OCI-LY1 (cell line): Measurements from ENCODE around the gene KRTAP10-8.

ENCODE experiments used
- H2AFZ ChIP-seq: fragments of 200-600 bp; sonication (generic), shearing (Covaris generic); 2 replicates; pipeline ENCODE4 v1.6.0; 2014; ENCODE audit warnings: antibody characterized with exemption, mild to moderate bottlenecking, low read length
- H3F3A ChIP-seq: fragments of 200-600 bp; sonication (generic), shearing (Covaris generic); 2 replicates; pipeline ENCODE4 v1.6.0; 2014; ENCODE audit warnings: mild to moderate bottlenecking, antibody characterized with exemption, low read length, moderate library complexity; ENCODE audit not compliant: insufficient read depth
- H3K27ac ChIP-seq: fragments of 200-600 bp; sonication (generic); 2 replicates; pipeline ENCODE4 v1.5.1; 2014; ENCODE audit warnings: low read length, mixed run types, mild to moderate bottlenecking, low read depth; ENCODE audit not compliant: poor library complexity, severe bottlenecking
- H3K27me3 ChIP-seq: fragments of 200-600 bp; sonication (generic); 2 replicates; pipeline ENCODE4 v1.6.0; 2014; ENCODE audit warnings: antibody characterized with exemption, mild to moderate bottlenecking, low read length, moderate library complexity; ENCODE audit not compliant: insufficient read depth
- H3K36me3 ChIP-seq: fragments of 200-600 bp; sonication (generic); 2 replicates; pipeline ENCODE4 v1.6.1; 2014; ENCODE audit warnings: mild to moderate bottlenecking, antibody characterized with exemption, low read length, moderate library complexity, mixed read lengths; ENCODE audit not compliant: insufficient read depth
- H3K4me1 ChIP-seq: fragments of 200-600 bp; sonication (generic); 2 replicates; pipeline ENCODE4 v1.5.1; 2014; ENCODE audit warnings: mild to moderate bottlenecking, low read length, moderate library complexity; ENCODE audit not compliant: insufficient read depth, severe bottlenecking
- H3K4me2 ChIP-seq: fragments of 200-600 bp; sonication (generic), shearing (Covaris generic); 2 replicates; pipeline ENCODE4 v1.6.1; 2014; ENCODE audit warnings: low read length
- H3K4me3 ChIP-seq: fragments of 200-600 bp; sonication (generic); 2 replicates; pipeline ENCODE4 v1.5.1; 2014; ENCODE audit warnings: low read length, low read depth, mild to moderate bottlenecking, mixed read lengths; ENCODE audit not compliant: poor library complexity, severe bottlenecking
- H3K79me2 ChIP-seq: fragments of 200-600 bp; shearing (Covaris generic); 2 replicates; pipeline ENCODE4 v1.6.1; 2016; ENCODE audit warnings: mixed run types, low read length, mixed read lengths; ENCODE audit not compliant: insufficient read depth
- H3K9ac ChIP-seq: fragments of 200-600 bp; sonication (generic), shearing (Covaris generic); 2 replicates; pipeline ENCODE4 v1.6.1; 2014; ENCODE audit warnings: mild to moderate bottlenecking, low read length, mixed read lengths
- H3K9me2 ChIP-seq: fragments of 200-600 bp; sonication (generic), shearing (Covaris generic); 2 replicates; pipeline ENCODE4 v1.6.1; 2014; ENCODE audit warnings: low read depth, mild to moderate bottlenecking, low read length, mixed read lengths
- H3K9me3 ChIP-seq: fragments of 200-600 bp; shearing (Covaris generic); 2 replicates; pipeline ENCODE4 v1.6.1; 2014; ENCODE audit warnings: low read length, mixed read lengths
- H4K20me1 ChIP-seq: fragments of 200-600 bp; sonication (generic), shearing (Covaris generic); 2 replicates; pipeline ENCODE4 v1.6.0; 2016; ENCODE audit warnings: mild to moderate bottlenecking, low read length; ENCODE audit not compliant: insufficient read depth
- CTCF ChIP-seq: fragments of 200-600 bp; sonication (generic), shearing (Covaris generic); IDR thresholded peaks from 2 replicates; pipeline ENCODE4 v1.5.1; 2017; ENCODE audit warnings: mild to moderate bottlenecking, antibody characterized with exemption, low read length, moderate library complexity, mixed read lengths
- EZH2 ChIP-seq: fragments of 200-600 bp; sonication (generic), shearing (Covaris generic); IDR thresholded peaks from 2 replicates; pipeline ENCODE4 v1.8.0; 2017; ENCODE audit warnings: borderline replicate concordance, mixed run types, mild to moderate bottlenecking, antibody characterized with exemption, low read length, moderate library complexity, mixed read lengths

The KRTAP10-8 gene

GRCh38 chr21:44654576-44655175 is 42.8 kb downstream of the KRTAP10-8 start, which contains the start of gene KRTAP12-4:
TSS of gene KRTAP12-4 (minus strand) at chr21:44654659. CDS start at chr21:44654614, 45 bp downstream.
- Histone ChIP-seq H3K36me3 (no peaks in the 10 kb centered on the region; the same call in 1 of the 2 replicates), H3K4me3 (no peak within 1 kb of the TSS), H3K9ac (no peak within 1 kb of the TSS), H4K20me1 (no peaks in the 10 kb centered on the region), H3K27ac (no peak within 1 kb of the TSS), H3K4me2 (no peak within 1 kb of the TSS), H3K9me3 (0 out of 2 replicates have a peak, but pooled peaks cover 2% of the 10 kb centered on the region), H3K27me3 (peaks cover 12% of the 10 kb centered on the region; the same call in 1 of the 2 replicates), H3K9me2 (no peaks in the 10 kb centered on the region), H3K4me1 (no peaks in the 10 kb centered on the region), H2AFZ (no peak within 1 kb of the TSS), H3F3A (no peaks in the 10 kb centered on the region), H3K79me2 (no peaks in the 10 kb centered on the region)
- no peak for TF ChIP-seq EZH2
- TF ChIP-seq CTCF, result no peak

- H3F3A ChIP-seq, result no peaks in the 10 kb centered on the region
- no peaks in the 10 kb centered on the region for H3K4me1 ChIP-seq
- H3K27ac ChIP-seq, result no peak overlapping the region
- no peak overlapping the region for H2AFZ ChIP-seq
- no peaks in the 10 kb centered on the region for H3K9me2 ChIP-seq
- H3K4me2 ChIP-seq, result no peak overlapping the region
- H3K4me3 ChIP-seq, result no peak overlapping the region
- no peaks in the 10 kb centered on the region for H3K79me2 ChIP-seq
- H3K9me3 ChIP-seq, result 0 out of 2 replicates have a peak, but pooled peaks cover 2% of the 10 kb centered on the region
- no peak for TF ChIP-seq EZH2
- H4K20me1 ChIP-seq, result no peaks in the 10 kb centered on the region
- peaks cover 12% of the 10 kb centered on the region; the same call in 1 of the 2 replicates for H3K27me3 ChIP-seq
- H3K9ac ChIP-seq, result no peak overlapping the region
- no peaks in the 10 kb centered on the region; the same call in 1 of the 2 replicates for H3K36me3 ChIP-seq
Measured at GRCh38 chr21:44656868-44657267, 45.0 kb downstream of the KRTAP10-8 start.

DNA sequence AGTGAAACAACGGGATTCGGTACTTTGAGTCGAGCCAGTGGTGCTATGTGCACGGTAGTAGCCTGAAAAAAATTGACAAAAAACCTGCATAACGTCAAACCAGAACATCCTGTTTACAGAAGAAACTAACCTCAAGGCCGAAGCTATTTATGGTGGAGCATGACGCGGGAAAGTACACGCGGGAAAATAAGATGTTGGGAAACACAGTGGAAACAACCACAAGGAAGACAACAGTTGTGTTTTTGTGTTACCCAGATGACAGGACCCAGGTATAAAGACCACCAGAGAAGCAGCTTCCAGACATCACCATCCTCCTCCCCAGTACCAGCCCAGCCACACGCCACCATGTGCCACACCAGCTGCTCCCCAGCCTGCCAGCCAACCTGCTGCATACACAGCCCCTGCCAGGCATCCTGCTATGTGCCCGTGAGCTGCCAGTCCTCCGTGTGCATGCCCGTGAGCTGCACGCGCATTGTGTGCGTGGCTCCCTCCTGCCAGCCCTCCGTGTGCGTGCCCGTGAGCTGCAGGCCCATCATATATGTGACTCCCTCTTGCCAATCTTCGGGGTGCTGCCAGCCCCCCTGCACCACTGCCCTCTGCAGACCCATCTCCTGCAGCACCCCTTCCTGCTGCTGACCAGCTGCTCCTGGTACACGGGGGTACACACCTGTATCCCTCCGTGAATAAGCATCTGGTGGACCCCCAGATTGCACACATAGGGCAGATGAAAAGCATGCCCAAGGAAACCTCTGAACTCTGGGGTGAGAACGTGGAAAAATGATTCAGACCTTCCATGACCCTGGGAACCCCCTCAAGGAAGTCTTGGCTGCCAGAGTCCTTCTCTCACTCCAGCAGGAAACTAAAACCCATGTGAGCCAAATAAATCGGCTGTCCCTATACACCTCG is 46.0 kb downstream of the KRTAP10-8 start, which contains the start of gene KRTAP12-3:
TSS of gene KRTAP12-3 (plus strand) at position 298 of the 906 bp plus-strand sequence. CDS start at position 346, 48 bp downstream.
- Histone ChIP-seq H3K36me3 (no peaks in the 10 kb centered on the region; the same call in 1 of the 2 replicates), H3K4me2 (no peak within 1 kb of the TSS), H3F3A (no peaks in the 10 kb centered on the region), H3K9me3 (0 out of 2 replicates have a peak, but pooled peaks cover 2% of the 10 kb centered on the region), H4K20me1 (no peaks in the 10 kb centered on the region), H2AFZ (no peak within 1 kb of the TSS), H3K9me2 (no peaks in the 10 kb centered on the region), H3K27me3 (peaks cover 12% of the 10 kb centered on the region; the same call in 1 of the 2 replicates), H3K4me1 (no peaks in the 10 kb centered on the region), H3K27ac (no peak within 1 kb of the TSS), H3K79me2 (no peaks in the 10 kb centered on the region), H3K9ac (no peak within 1 kb of the TSS), H3K4me3 (no peak within 1 kb of the TSS)
- TF ChIP-seq EZH2, result no peak

DNA sequence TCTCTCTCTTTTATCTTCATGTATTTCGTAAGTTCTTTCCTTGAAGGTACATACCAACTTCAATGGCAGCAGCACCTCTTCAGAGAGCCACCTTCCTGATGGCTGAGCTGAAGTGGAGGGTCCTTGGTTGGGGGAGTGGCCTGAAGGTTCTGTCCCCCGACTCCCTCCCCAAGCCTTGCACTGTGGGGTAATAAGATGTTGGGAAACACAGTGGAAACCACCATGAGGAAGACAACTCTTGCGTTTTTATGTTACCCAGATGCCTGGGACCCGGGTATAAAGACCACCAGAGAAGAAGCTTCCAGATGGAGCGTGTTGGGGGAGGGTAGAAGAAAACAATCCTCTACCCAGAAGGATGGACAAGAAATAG is 46.6 kb downstream of the KRTAP10-8 start:
- TF ChIP-seq CTCF (no peak), EZH2 (no peak)
- H3K36me3 ChIP-seq, result no peaks in the 10 kb centered on the region
- H3K9ac ChIP-seq, result no peak overlapping the region
- peaks cover 12% of the 10 kb centered on the region; the same call in 1 of the 2 replicates for H3K27me3 ChIP-seq
- H4K20me1 ChIP-seq, result no peaks in the 10 kb centered on the region
- H2AFZ ChIP-seq, result no peak overlapping the region
- H3F3A ChIP-seq, result no peaks in the 10 kb centered on the region
- no peak overlapping the region for H3K4me3 ChIP-seq
- no peaks in the 10 kb centered on the region for H3K9me2 ChIP-seq
- no peaks in the 10 kb centered on the region for H3K4me1 ChIP-seq
- H3K4me2 ChIP-seq, result no peak overlapping the region
- no peak overlapping the region for H3K27ac ChIP-seq
- H3K9me3 ChIP-seq, result 0 out of 2 replicates have a peak, but pooled peaks cover 2% of the 10 kb centered on the region
- no peaks in the 10 kb centered on the region for H3K79me2 ChIP-seq
